Natural killer cell (primary cell): Measurements from ENCODE around the gene CABLES1. TPM values are rescaled to one million over a fixed set of nuclear protein-coding genes. Genes with fewer than 3 reads are reported as not detected.

Experiments used
- ATAC-seq, 3 donors: fragments of 150-1000 bp in 2 of 3; fragments of 200-7000 bp in 1 of 3; cut with Tn5 transposase; 1 replicate in 1 of 3; 2 replicates in 2 of 3; pipeline ENCODE4 v1.10.0; 2021; ENCODE audit warnings: mild to moderate bottlenecking in 2 of 3, moderate library complexity in 2 of 3
- DNase-seq, 2 donors: peaks; one replicate each; pipeline versions ENCODE4 v3.0.0 to v3.0.0-alpha.2; 2013 to 2021; ENCODE audit warnings: mixed read lengths in 1 of 2
- H3K27ac ChIP-seq: one replicate; pipeline ENCODE4 v1.5.1; 2013; ENCODE audit warnings: mild to moderate bottlenecking, low read length
- H3K27me3 ChIP-seq: one replicate; pipeline ENCODE4 v1.6.1; 2013; ENCODE audit warnings: low read length; ENCODE audit not compliant: control insufficient read depth, insufficient read depth
- H3K36me3 ChIP-seq: one replicate; pipeline ENCODE4 v1.6.1; 2013; ENCODE audit warnings: low read length; ENCODE audit not compliant: control insufficient read depth, insufficient read depth
- H3K4me1 ChIP-seq: one replicate; pipeline ENCODE4 v1.6.1; 2013; ENCODE audit warnings: low read length; ENCODE audit not compliant: control insufficient read depth, insufficient read depth
- H3K4me3 ChIP-seq: one replicate; pipeline ENCODE4 v1.5.1; 2013; ENCODE audit warnings: low read length
- H3K9me3 ChIP-seq: one replicate; pipeline ENCODE4 v1.6.1; 2013; ENCODE audit warnings: low read length; ENCODE audit not compliant: control insufficient read depth, insufficient read depth
- H3K27ac Mint-ChIP-seq, 2 donors: one replicate each; pipeline ENCODE4 v1.8.0; 2022; ENCODE audit warnings: mild to moderate bottlenecking in 2 of 2, mixed read lengths in 2 of 2, moderate library complexity in 1 of 2
- H3K27me3 Mint-ChIP-seq, 2 donors: one replicate each; pipeline ENCODE4 v1.8.0; 2022; ENCODE audit warnings: low read depth in 2 of 2, mixed read lengths in 2 of 2
- H3K36me3 Mint-ChIP-seq: one replicate; pipeline ENCODE4 v1.8.0; 2022; ENCODE audit warnings: mixed read lengths
- H3K4me1 Mint-ChIP-seq, 2 donors: one replicate each; pipeline ENCODE4 v1.8.0; 2022; ENCODE audit warnings: mixed read lengths in 2 of 2
- H3K4me3 Mint-ChIP-seq: one replicate; pipeline ENCODE4 v1.8.0; 2022; ENCODE audit warnings: mild to moderate bottlenecking, moderate library complexity, mixed read lengths
- H3K9me3 Mint-ChIP-seq, 2 donors: one replicate each; pipeline ENCODE4 v1.8.0; 2022; ENCODE audit warnings: mixed read lengths in 2 of 2
- CTCF ChIP-seq: fragments of 200-600 bp; IDR thresholded peaks from one replicate; pipeline ENCODE4 v1.8.0; 2022; ENCODE audit warnings: antibody characterized with exemption
- WGBS: methylation state at CpG from one replicate; pipeline ENCODE4 v1.1.7; 2013; ENCODE audit warnings: missing lambda C conversion rate; ENCODE audit not compliant: insufficient coverage; 5-methylcytosine and 5-hydroxymethylcytosine counted together
- intact Hi-C: fragments of 100-400 bp; cut with micrococcal nuclease; formaldehyde crosslinking; loops from one replicate; pipeline ENCODE4 v1.14.2; 2022
- total RNA-seq, 4 donors: library from RNA; stranded (reverse); fragments of 120-200 nt in 1 of 4; gene quantifications; one replicate each; pipeline versions ENCODE4 v1.2.3 to v1.2.4, GENCODE V29; 2013 to 2022

Gene CABLES1
- total RNA-seq, 3 donors from 2014 or later (not counting 1 experiment from before 2014, with no cell fraction given) = 1.3 to 2.2 (median 1.8) TPM

GRCh38 chr18:23226391-23226790 lies 91.1 kb downstream of the CABLES1 start:
- Histone ChIP-seq H3K27me3 (no peaks in the 10 kb centered on the region), H3K4me3 (no peak overlapping the region), H3K4me1 (peaks cover 14% of the 10 kb centered on the region), H3K27ac (no peak overlapping the region), H3K36me3 (no peaks in the 10 kb centered on the region), H3K9me3 (no peaks in the 10 kb centered on the region)
- TF ChIP-seq CTCF = no peak
- H3K36me3 Mint-ChIP-seq = no peaks in the 10 kb centered on the region
- H3K27me3 Mint-ChIP-seq = peaks cover 0 to 3% of the 10 kb centered on the region in 2 donors
- WGBS = 84% methylated on average over 3 of the region's 3 CpGs
- H3K9me3 Mint-ChIP-seq = no peaks in the 10 kb centered on the region
- no peak for DNase-seq
- ATAC-seq = no peak
- no peak overlapping the region for H3K4me3 Mint-ChIP-seq
- intact Hi-C loops = no loop called here
- H3K27ac Mint-ChIP-seq = peak overlapping the region in 1 of 2 donors; percentile 13
- H3K4me1 Mint-ChIP-seq = peaks cover 6 to 12% of the 10 kb centered on the region in 2 donors

GRCh38 chr18:23226930-23227725 lies 91.8 kb downstream of the CABLES1 start:
- no peaks in the 10 kb centered on the region for H3K36me3 ChIP-seq
- H3K4me3 ChIP-seq = no peak overlapping the region
- Mint-ChIP-seq H3K4me3 (no peak overlapping the region), H3K9me3 (no peaks in the 10 kb centered on the region), H3K4me1 (peaks cover 14 to 19% of the 10 kb centered on the region in 2 donors), H3K27me3 (peaks cover 0 to 3% of the 10 kb centered on the region in 2 donors), H3K27ac (peak overlapping the region in 1 of 2 donors; percentile 52), H3K36me3 (no peaks in the 10 kb centered on the region)
- DNase-seq (no peak), ATAC-seq (no peak)
- intact Hi-C loops = no loop called here
- H3K9me3 ChIP-seq = no peaks in the 10 kb centered on the region
- H3K27me3 ChIP-seq = no peaks in the 10 kb centered on the region
- TF ChIP-seq CTCF = no peak
- H3K4me1 ChIP-seq = peaks cover 21% of the 10 kb centered on the region
- WGBS = 96% methylated on average over 10 of the region's 11 CpGs
- H3K27ac ChIP-seq = no peak overlapping the region

GRCh38 chr18:23227726-23228070 lies 92.4 kb downstream of the CABLES1 start:
- 100% methylated on average over 2 of the region's 2 CpGs for WGBS
- DNase-seq (no peak), ATAC-seq (no peak)
- TF ChIP-seq CTCF = no peak
- H3K4me1 ChIP-seq = peaks cover 27% of the 10 kb centered on the region
- H3K9me3 Mint-ChIP-seq = no peaks in the 10 kb centered on the region
- no peaks in the 10 kb centered on the region for H3K9me3 ChIP-seq
- H3K27ac ChIP-seq = no peak overlapping the region
- peaks cover 0 to 3% of the 10 kb centered on the region in 2 donors for H3K27me3 Mint-ChIP-seq
- peaks cover 19 to 25% of the 10 kb centered on the region in 2 donors for H3K4me1 Mint-ChIP-seq
- H3K27me3 ChIP-seq = no peaks in the 10 kb centered on the region
- peak overlapping the region in 1 of 2 donors; percentile 52 for H3K27ac Mint-ChIP-seq
- H3K4me3 Mint-ChIP-seq = no peak overlapping the region
- no peaks in the 10 kb centered on the region for H3K36me3 Mint-ChIP-seq
- intact Hi-C loops = no loop called here
- H3K4me3 ChIP-seq = no peak overlapping the region
- H3K36me3 ChIP-seq = no peaks in the 10 kb centered on the region
